GM18861 (cell line): ENCODE data around the gene MAPK8IP3.
A peak's percentile ranks its signal among the peaks of the same experiment; 100 is the strongest.

Source experiments
- ATAC-seq: cut with Tn5 transposase; IDR thresholded peaks from one replicate; pipeline ENCODE4 v1.9.1; 2021; ENCODE audit not compliant: unreplicated experiment

Gene MAPK8IP3

DNA sequence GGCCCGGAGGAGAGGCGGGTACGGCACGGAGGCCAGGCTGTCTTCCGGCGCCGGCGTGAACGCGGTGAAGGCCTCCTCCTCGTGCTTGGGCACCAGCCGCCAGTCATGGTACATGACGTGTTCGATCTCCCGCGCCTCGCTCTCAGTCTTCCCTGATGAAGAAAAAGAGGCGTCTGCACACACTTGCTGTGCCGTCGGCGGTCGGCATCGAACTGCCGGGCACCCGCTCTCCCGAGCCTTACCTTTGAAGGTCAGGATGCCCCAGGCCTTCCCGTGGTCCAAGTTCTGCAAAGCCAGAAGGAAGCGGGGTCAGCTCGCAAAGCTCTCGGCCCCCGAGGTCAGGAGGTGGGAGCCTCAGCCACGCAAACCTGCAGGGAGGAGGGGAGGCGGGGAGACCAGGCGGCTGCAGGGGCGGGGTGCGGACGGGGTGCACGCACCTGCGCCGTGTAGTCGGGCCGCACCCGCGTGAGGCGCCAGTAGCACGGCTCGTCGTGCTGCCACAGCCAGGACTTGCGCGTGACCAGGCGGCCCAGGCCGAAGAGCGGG lies 66.4 kb downstream of the MAPK8IP3 start, which contains the start of gene EME2:
Gene EME2, plus strand, starts transcription at position 449 of the 546 bp plus-strand sequence. CDS start 418 bp downstream, outside the sequence.
- no peak for ATAC-seq

DNA sequence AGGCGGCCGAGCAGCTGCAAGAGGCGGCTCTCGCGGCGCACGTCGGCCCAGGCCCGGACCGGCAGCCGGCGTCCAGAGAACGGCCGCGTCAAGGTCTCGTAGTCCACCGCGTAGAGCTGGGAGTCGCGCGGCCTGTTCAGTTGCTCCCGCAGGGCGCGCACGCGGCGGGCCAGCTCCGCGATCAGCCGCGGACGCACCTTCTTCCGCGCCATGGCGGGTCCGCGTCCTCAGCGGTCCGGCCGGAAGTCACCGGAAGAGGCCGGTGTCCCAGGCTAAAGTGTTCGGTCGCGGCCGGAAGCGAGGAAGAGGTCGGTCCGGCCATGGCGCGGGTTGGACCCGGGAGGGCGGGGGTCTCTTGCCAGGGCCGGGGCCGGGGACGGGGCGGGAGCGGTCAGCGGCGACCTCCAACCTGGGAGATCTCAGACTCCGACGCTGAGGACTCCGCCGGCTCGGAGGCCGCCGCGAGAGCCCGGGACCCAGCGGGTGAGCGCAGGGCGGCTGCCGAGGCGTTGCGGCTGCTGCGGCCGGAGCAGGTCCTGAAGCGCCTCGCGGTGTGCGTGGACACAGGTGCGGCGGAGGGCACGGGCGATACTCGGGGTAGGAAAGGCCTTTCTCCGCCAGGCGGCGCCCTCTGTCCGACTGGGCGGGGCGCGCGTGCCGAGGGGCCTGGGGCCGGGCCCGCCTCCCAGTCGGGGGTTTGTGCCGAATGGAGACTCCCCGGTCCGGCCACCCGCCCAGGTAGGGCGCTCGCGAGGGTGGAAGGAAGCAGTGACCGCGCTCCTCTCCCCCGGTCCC lies 67.1 kb downstream of the MAPK8IP3 start, which contains the start of gene MRPS34:
Gene MRPS34, minus strand, starts transcription at position 227 of the 795 bp plus-strand sequence. Its CDS starts 15 bp downstream, at position 212.
- peak; percentile 39 for ATAC-seq

DNA sequence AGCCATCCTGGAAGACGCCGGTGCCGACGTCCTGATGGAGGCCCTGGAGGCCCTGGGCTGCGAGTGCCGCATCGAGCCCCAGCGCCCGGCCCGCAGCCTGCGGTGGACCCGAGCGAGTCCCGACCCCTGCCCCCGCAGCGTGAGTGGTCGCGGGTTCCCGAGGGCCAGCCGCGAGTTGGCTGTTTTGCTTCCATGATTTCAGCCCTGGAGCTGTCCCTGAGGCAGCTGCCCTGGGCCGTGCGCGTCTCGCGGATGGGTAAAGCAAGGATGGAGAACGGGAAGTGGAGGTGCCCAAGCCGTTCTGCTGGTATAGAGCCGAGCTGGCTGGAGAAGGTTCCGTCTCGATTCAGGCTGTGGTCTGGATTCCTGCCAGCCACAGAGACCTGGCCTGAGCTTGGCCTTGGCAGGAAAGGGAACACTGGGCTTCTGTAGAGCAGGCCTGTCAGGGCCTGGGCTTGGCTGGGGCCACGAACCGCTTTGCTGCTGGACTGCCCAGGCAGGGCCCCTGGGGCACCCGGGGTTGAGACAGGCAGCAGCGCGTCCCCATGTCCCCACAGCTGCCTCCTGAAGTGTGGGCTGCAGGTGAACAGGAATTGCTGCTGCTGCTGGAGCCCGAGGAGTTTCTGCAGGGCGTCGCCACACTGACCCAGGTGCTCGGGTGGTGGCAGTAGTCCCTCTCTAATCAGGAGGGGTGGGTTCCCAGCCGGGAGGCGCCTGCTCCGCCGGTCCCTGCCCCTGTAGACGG lies 67.9 kb downstream of the MAPK8IP3 start:
- no peak for ATAC-seq

DNA sequence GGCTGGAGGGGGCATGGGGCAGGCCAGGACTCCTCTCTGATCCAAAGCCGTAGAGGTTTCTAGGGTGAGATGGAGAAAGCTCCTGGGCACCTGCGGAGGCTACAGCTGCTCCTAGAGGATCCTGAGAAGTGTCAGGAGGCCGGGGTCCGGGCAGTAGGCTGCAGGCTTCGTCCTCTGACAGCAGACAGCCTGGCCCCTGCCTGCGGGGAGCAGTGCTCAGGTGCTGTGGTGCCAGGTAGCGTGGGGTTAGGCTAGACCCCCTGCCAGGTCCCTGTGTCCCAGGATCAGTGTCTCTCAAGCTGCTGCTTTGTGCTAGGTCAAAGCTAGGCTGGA lies 68.4 kb downstream of the MAPK8IP3 start:
- no peak for ATAC-seq

DNA sequence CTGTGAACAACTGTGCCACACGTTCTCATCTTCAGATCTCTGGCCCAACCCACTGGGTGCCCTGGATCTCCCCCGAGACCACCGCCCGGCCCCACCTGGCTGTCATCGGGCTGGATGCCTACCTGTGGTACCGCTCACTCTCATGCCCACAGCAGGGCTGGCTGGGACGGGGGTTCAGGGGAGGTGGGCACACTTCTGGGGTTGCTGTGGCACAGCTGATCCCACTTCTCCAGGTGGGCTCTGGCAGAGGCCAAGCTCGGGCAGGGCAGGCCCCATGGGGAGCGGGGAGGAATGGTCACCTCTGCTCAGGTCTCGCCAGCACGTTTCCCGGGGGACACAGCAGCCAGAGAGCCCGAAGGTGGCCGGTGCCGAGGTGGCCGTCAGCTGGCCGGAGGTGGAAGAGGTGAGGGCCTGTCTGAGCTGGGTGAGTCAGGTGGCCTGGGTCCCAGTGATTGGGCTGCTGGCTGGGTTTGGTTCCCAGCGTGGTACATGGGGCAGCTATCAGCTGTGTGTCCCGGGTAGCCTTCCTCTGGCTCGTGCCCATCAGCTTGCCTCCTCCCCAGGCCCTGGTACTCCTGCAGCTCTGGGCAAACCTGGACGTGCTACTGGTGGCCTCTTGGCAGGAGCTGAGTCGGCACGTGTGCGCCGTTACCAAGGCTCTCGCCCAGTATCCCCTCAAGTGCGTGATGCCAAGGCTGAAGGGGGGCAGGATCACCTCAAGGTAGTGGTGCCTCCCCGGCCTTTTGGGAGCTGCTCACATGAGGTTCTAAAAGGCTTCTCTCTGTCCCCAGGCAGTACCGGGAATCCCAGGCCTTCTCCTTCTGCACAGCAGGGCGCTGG lies 69.2 kb downstream of the MAPK8IP3 start:
- no peak for ATAC-seq

DNA sequence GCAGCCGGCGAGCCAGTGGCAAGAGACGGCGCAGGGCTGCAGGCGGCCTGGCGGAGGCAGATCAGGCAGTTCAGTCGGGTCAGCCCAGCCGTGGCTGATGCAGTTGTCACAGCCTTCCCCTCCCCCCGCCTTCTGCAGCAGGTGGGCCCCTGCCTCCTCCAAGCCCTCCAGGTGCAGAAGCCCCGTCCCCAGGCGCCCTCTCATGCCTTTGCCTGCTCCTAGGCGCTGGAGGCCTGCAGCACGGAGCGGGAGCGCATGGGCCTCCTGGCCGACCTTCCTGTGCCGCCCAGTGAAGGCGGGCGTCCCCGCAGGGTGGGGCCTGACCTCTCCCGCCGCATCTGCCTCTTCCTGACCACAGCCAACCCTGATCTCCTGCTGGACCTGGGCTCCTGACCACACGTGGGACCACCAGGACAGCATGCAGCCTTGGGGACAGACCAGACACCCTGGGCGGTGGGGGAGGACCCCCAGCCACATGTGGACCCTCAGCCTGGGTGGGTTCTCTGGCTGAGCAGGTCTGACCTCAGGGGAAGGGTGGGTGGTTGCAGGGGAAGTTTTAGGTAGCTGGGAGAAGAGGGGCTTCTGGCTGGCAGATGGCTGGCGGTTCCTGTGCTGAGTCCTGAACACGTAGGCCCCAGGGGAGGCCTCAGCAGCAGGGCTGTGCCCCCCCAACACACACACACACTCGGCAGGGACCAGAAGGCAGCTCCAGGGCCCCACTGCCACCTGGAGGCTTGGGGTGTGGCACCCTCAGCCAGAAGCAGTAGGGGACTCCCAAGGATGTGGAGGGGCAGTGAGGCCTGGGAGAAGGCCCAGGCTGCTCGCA lies 70.1 kb downstream of the MAPK8IP3 start:
- no peak for ATAC-seq

DNA sequence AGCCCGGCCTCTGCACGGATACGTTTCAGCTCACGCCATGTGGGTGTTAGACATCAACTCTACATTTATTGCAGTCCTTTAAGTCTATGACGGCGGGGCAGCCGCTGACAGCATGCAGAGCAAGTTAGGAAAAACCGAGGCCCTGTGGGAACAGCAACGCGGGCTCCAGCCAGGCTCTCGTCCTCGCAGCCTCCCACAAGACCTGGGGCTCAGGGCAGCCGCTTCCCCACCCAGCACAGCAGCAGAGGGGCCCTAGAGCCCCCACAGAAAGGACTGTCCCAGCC lies 70.6 kb downstream of the MAPK8IP3 start:
- ATAC-seq = no peak

DNA sequence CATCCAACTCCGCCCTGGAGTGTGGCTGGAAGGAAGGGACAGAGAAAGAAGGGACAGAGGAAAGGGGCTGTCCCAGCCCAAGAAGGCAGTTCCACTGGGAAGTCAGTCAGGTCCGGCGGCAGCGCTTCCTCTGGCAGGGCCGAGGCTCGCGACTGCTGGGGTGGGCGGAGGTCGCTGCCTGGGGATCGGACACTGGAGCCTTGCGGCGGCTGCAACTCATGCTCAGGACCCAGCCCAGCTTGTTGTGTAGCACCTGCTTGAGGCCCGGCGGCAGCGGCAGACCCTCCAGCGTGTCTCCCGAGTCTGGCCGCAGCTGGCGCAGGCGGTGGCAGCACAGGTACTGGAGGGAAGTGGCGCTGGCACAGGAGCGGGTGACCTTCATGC lies 71.0 kb downstream of the MAPK8IP3 start:
- no peak for ATAC-seq

DNA sequence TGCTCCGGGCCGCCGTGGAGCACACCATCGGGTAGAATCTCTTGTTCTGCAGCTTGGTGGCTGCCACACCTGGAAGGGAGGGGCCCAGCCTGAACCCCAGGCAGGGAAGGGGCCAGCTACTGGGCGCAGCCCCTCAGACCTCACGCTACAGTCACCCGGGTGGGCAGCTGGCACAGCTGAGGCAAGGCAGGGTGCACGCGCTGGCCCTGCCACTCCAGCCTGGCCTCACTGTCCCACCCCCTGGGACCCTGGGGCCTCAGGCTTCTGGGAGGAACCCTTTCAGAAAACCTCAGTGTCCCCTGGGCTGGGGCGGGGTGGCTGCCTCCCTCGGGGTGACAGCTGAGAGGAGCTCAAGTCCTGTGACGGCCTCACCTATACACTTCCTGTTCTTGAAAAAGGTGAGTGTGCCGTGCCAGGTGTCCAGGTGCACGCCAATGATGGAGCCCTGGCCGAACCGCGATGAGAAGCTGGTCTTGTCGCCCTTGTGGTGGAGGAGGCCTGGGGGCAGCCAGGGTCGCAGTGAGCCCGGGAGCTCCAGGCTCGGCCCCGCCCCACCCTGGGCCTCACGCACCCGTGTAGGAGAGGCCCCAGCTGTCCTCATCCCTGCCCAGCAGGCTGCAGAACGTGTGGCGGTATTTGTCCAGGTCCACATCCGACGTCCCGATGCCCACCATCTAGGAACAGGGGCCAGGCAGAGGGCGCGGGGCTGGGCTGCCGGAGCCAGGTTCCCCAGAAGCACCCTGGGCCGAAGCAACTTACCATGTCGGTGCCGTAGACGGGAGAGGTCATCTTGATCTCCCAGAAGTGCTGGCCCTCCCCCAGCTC lies 71.6 kb downstream of the MAPK8IP3 start:
- ATAC-seq = no peak

DNA sequence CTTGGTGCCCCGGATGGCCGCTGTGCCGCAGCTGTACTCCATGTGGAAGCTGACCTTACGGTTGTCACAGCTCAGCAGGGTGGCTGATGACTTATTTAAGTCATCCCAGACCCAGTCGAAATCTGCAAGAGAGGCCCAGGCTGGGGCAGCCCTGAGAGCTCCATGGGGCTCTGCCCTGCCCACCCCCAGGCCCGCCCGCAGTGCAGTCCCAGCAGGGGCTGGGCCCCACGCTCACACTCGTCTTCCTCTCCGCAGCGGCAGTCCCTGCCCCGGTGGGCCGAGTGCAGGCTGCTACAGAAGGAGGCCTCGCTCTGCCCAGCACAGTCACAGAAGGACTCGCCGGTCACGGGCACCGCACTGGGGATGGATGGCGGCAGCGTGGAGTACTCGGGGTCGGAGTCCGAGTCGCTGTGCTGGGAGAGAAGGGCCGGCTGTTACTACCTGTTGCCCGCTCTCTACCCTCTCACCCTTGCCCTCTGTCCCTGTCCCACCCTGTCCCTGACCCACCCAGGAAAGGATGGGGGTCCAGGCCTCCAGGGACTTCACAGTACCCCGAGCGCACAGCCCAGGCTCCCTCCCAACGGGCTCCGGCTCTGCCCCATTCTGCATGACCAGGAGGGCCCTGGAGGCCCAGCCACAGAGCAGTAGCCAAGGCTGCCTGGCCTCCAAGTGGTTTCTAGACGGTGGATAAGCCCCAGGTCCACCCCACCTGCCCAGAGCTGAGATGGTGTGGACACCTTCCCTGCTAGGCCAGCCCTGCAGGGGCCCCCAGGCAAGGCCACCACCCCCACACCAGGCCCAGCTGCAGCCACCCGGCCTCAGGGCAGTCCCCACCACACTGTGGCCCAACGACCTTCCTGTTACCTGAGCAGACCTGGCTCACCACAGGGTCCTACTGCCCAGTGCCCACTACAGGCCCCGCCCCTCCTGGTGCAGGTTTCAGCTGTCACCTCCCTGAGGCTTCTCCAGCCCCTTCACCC lies 72.5 kb downstream of the MAPK8IP3 start:
- ATAC-seq = no peak

DNA sequence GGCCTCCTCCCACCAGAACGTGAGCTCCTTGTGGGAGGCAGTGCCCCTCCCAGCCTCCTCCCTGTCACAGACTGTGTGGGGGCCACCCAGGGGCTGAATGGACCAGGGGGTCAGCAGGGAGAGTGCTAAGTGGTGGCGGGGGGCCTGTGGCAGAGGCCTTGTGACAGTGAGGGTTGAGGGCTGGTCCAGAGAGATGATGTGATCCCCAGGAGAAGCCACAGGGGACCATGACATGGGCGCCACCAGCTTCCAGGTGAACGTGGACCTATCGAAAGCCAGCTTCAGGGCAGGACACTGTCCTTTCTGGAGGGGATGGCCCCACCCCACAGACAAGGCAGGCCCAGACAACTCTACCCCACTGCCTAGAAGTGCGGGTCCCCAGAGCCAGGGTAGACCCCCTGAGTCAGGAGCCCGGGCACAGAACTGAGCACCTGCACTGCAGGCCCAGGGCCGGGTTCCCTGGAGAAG lies 73.3 kb downstream of the MAPK8IP3 start:
- no peak for ATAC-seq

DNA sequence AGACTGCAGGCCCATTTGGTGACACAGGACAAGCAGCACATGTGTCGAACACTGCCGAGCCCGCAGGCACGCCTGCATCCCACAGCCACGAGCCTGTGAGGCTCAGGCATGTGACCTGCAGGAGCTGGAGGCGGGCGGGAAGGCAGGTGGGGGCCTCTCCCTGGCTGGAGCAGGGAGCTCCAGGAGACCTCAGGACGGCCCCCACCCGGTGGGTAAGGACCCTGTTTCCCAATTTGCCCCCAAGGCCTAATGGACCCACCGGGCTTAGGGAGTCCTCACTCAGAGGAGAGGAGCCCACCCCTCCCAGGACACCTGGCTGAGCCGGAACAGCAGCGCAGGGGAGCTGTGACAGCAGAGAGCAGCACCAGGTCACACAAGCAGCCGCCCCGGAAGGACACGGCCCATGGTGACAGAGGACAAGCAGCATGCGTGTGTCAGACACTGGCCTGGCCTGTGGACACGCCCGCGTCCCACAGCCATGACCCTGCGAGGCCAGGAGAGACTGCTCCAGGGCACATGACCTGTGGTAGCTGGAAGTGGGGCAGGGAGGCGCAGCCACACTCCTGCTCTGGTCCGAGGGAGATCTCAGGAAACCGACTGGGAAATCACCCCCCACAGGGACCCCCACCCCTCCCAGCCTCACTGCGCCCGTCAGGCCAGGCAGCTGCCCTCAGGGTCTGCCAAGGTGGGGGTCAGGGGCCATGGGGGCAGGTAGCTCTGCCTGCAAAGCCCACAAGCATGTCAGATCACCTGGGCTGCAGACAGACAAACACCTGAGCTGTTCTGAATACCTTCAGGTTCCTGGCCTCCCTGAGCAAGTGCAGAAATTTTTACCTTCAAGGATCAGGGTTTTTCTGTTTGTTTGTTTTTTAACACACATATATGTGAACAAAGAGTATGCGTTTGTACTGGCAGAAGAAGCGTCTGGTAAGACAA lies 74.0 kb downstream of the MAPK8IP3 start:
- no peak for ATAC-seq

DNA sequence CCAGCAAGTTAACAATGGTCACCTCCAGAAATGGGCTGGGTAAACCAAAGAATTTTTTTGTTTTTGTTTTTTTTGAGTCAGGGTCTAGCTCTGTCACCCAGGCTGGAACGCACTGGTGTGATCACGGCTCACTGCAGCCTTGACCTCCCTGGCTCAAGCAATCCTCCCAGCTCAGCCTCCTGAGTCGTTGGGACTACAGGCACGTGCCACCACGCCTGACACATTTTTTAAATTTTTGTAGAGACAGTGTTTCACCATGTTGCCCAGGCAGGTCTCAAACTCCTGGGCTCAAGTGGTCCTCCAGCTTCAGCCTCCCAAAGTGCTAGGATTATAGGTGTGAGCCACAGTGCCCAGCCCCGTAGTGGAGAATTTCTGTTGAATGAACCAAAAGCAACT lies 74.7 kb downstream of the MAPK8IP3 start:
- ATAC-seq = no peak

DNA sequence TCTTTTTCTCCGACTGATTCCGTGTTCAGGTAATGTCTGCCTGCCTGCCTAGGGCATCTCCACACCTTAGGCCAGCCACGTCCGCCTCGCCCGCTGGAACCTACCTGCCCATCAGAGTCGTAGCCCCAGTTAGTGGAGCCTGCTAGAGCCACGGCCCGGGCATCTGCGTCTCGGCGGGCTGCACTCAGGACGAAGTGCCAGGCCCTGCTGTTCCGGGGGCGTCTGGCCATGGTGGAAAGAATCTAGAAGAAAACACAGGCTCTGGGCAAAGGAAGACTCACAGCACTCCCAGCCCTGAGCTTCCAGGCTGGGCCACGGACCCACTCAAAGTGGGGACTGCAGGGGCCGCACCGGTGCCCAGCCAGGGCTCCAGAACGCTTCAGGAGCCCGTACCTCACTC lies 75.3 kb downstream of the MAPK8IP3 start:
- ATAC-seq = no peak

DNA sequence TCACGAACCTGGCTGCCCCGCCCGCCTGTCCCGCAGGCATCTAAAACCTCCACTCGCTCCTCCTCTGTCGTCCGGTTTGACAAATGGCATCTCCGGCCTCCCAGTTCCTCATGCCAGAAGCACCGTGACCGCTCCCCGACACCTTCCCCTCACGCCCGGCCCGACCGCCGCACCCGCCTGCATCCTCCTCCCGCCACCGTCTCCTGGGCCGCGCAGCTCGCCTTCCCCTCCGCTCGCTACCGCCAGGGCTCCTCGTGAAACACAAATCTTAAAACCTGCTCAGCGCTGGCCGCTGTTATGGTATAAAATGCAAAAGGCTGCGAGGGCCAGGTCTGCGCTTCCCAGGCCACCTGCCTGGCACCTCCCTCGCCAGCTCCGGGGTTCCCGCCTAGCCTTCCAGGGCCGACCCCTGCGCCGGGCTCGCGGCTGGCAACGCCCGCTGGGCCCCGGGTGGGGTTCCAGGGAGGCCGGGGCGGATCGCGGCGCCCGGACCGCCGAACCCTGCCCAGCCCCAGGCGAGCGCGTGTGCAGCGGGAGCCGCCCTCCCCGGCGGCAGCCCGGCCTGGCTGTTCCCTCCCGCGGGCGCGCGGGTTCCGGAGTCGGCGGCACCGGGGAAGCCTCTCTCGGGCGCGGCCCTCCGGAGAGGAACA lies 75.9 kb downstream of the MAPK8IP3 start:
- ATAC-seq = no peak

DNA sequence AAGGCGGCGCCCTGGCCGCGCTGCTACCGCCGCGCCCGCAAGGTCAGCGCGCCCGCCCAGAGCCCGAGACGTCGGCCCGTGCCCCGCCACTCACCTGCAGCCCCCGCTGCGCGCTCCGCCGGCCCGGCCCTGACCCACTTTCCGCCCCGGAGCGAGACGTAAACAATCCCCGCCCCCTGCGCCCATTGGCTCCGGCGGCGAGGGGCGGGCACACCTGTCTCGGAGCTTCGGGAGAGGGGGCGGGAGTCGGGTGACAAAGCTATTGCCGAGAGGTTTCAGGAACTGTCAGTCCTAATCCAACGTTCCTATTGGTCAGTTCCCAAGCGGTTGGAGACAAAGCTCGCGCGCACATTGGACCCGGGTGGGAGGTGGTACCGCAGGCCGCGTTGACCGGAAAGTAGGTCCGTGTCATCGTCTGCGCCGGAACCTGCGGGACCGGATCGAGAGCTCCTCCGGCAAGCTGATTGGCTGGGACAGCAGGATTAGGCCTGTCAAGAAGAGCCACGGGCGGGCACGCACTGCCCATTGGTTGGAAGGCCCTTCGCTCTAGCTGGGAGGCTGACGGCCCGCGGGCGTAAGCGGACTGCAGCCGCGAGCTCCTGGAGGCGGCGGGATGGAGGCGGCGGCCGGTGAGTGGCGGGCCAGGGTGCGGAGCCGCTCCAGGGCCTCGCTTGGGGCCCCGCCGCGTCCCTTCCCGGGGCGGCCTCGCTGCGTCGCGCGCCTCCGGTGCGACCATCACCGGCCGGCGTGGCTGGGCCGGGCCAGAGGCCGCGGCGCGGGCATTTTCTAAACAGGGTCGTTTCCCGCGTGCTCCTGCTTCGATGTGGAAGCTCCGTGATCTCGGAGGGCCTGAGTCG lies 76.6 kb downstream of the MAPK8IP3 start, which contains the start of the genes NUBP2 and SPSB3:
Gene NUBP2, plus strand, starts transcription at position 553 of the 857 bp plus-strand sequence. Its CDS starts 61 bp downstream, at position 614.
Gene SPSB3, minus strand, starts transcription at position 164 of the 857 bp plus-strand sequence. CDS start 1,088 bp downstream, outside the sequence.
- peak; percentile 76 for ATAC-seq
